HG03060 (cell line): ENCODE results near the gene MAP2K5.
"Not testable (repeated sequence)": the region's sequence is repeated elsewhere in the genome, so short reads cannot be mapped to it uniquely, and the experiment has no call there.

ENCODE experiments used
- ATAC-seq: cut with Tn5 transposase; IDR thresholded peaks from one replicate; pipeline ENCODE4 v1.9.1; 2021; ENCODE audit warnings: low read depth, moderate number of reproducible peaks; ENCODE audit not compliant: unreplicated experiment

MAP2K5 gene

GRCh38 chr15:67646847-67647246 lies 104.3 kb downstream of the MAP2K5 start:
- no peak for ATAC-seq

- ATAC-seq = no peak
Observed at GRCh38 chr15:67652586-67652985, 110.1 kb downstream of the MAP2K5 start.

- no peak for ATAC-seq
Observed at GRCh38 chr15:67660446-67660845, 117.9 kb downstream of the MAP2K5 start.

- ATAC-seq = no peak
Observed at GRCh38 chr15:67660874-67661606, 118.5 kb downstream of the MAP2K5 start.

GRCh38 chr15:67670647-67671305 lies 128.3 kb downstream of the MAP2K5 start:
- no peak for ATAC-seq

DNA sequence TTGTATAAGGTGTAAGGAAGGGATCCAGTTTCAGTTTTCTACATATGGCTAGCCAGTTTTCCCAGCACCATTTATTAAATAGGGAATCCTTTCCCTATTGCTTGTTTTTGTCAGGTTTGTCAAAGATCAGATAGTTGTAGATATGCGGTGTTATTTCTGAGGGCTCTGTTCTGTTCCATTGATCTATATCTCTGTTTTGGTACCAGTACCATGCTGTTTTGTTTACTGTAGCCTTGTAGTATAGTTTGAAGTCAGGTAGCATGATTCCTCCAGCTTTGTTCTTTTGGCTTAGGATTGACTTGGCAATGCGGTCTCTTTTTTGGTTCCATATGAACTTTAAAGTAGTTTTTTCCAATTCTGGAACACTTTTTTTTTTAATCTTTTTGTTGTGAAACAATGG lies 130.3 kb downstream of the MAP2K5 start:
- ATAC-seq = not testable (repeated sequence)

DNA sequence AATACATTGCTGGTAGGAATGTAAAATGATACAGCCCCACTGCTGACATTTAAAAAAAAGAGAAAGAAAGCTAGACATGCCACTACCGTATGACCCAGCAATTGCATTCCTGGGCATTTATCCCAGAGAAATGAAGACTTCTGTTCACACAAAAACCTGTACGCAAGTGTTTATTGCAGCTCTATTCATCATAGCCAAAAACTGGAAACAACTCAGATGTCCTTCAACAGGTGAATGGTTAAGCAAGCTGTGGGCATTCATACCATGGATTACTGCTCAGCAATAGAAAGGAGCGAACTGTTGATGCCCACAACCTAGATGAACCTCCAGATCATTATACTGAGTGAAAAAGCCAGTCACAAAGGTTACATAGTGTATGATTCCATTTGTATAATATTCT lies 132.5 kb downstream of the MAP2K5 start:
- ATAC-seq = no peak

DNA sequence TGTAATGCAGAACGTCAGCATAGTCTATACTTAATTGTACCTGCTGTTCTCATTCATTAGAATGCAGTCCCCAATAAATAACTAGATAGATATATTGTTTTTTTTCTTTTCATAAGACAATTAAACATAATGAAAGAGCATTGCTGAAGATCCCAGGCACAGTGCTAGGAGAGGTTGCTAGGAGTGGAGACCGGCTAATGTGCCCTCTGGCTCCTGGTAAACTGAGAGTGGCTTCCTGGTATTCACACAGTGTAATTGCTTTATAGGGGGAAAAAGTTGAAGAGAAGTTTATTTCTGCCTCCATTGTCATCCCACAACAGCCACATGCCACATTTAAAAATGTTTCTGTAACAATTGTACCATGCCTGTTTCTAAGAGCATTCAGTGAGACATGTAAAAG lies 135.6 kb downstream of the MAP2K5 start:
- ATAC-seq = no peak

GRCh38 chr15:67678993-67679392 lies 136.5 kb downstream of the MAP2K5 start:
- ATAC-seq = no peak

DNA sequence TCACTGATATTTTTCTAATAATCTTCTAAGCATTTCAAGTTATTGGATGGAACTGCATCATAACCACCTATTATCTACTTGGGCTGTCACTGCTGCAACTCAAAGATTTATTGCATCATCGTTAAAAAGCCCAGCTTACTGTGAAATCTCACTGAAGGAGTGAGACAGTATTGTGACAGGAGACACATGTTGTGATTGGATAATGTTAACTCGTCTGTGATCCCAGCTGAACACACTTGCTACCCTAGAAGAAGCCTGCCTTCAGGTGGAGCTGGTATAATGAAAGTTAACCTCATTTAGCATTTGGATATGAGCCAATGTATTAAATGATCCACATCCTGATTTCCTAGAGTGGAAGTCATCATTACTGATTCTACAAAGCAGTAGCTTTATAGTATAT lies 138.1 kb downstream of the MAP2K5 start:
- no peak for ATAC-seq

DNA sequence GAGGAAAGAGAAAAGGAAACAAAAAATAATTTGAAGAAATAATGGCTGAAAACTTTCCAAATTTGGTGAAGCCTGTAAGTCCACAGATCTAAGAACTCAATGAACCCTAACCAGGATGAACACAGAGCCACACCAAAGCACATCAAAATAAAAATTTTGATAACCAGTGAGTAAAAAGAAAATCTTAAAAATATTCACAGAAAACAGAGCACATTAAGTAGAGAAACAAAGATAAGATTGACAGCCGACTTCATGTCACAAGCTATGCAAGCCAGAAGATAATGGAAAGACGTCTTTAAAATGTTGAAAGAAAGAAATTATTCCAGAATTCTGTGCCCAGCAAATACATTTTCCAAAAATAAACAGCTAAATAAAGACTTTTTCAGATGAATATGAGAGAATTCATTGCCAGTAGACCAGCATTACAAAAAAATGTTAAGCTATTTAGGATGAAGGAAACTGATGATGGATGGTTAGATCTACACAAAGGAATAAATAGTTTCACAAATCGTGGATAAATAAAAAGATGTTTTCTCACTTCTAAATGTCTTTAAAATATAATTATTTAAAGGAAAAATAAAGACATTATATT lies 142.6 kb downstream of the MAP2K5 start:
- ATAC-seq = no peak

- ATAC-seq = no peak
Observed at GRCh38 chr15:67685716-67686115, 143.2 kb downstream of the MAP2K5 start.

DNA sequence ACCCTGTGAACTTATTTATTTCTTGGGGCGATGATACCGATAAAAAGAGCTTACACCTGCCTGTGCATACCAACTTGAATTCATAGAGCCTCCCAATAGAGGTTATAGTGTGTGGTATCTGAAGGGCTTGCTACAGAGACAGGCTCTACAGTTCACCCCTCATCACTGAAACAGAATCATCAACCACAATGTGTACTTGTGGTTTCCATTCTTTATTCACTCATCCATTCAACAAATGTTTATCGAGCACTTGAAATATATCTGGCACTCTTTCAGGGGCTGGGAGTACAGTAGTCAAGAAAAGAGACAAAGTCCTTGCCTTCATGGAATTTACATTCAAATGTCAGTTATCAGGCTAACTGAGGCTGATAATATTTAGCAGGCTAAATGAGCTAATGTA lies 148.4 kb downstream of the MAP2K5 start:
- ATAC-seq = no peak

GRCh38 chr15:67691450-67691849 lies 148.9 kb downstream of the MAP2K5 start:
- no peak for ATAC-seq

DNA sequence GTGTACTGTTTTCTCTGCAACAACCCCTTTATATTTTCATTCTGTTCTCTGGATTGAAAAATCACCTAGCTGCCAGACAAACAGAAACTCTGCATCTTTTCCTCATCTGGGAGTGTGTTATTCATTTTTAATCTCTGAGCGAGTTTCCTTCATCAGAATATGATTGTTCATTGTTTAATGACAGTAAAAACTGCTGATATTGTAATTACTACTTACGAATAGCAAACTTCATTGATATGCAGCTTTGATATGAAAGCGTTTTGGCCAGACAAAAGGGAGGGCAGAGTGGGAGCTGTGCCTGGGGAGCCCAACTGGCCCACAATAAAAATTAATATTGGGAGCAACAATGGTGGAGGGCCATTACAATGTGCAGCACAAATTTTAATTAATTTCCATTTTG lies 150.1 kb downstream of the MAP2K5 start:
- no peak for ATAC-seq

GRCh38 chr15:67696087-67696486 lies 153.6 kb downstream of the MAP2K5 start:
- ATAC-seq = no peak

- ATAC-seq = no peak
Observed at GRCh38 chr15:67700023-67700422, 157.5 kb downstream of the MAP2K5 start.

DNA sequence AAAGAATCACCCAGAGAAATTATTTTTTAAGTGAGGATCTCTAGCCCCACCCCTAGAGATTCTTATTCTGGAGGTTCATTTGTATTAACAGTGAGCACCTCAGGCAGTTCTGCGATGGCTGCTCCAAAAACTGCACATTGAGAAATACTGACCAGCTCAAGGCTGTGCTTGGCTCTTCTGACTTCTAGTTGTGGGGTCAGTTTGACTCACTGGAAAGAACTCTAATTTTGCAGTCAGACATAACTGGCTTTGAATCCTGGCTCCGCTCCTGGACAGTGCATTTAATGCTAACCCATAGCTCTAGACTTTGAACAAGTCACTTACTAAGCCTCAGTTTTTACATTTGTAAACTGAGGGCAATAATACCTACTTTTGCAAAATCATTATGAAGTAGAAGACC lies 159.2 kb downstream of the MAP2K5 start:
- no peak for ATAC-seq

DNA sequence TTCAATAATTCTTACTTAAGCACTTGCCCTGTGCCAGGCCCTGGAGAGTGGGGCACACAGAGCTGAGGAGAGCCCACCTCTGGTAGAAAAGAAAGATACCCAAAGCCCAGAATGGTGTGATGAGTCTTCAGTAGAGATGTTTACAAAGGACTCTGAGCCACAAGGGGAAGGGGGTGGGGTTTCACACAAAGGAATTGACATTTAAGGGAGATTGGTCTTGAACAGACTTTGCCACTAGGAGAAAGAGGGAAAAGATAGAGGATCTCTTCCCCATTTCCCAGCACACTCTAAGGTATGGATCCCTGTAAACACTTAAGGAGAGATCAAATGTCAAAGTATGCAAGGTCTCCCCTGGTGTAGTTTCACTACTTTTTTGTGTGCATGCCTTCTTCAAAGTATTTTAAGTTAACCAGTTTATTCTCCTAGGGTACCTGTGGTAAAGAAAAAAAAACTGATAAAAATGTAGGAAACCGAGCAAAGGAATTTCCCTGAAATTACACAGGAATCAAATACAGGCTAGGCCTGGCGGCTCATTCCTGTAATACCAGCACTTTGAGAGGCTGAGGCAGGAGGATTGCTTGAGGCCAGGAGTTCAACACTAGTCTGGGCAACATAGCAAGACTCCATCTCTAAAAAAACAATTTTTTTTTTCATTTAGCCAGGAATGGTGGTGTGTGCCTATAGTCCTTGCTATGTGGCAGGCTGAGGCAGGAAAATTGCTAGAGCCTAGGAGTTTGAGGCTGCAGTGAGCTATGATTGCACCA lies 165.2 kb downstream of the MAP2K5 start:
- no peak for ATAC-seq

DNA sequence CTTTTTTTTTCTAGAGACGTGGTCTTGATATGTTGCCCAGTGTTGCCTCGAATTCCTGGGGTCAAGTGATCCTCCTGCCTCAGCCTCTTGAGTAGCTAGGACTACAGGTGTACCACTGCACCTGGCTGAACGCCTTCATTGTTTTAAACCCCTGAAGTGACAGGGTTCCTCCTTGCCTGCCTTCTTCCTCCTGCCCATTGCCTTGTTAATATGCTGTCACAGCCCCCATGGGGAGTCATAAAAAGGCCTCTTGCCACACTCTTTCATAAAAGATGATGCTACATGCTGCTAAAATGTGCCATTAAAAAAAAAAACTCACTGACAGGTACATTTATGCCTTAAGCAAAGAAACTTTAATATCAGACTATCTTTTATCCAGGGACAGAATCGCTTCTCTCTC lies 166.0 kb downstream of the MAP2K5 start:
- no peak for ATAC-seq

DNA sequence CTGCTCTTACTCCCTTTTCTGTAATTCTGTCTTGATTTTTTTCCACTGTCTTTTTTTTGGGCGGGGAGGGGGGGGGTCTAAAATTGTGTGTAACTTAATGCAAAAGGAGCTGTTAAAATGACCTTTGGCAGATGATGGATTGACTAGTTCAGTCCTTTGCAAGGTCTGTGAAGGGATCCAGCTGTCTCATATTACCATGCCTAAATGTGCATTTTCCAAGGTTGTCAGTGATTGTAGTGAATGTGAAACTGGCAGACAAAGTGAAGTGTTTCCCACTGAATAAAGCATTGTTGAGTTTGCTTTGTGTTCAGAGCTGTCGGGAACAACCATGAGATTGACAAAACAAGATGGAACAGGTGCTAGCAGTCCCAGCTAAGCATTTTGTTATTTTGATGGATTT lies 172.7 kb downstream of the MAP2K5 start:
- ATAC-seq = no peak
